NCI-H2227 (cell line): ENCODE measurements around the gene RNASE8.

Experiments
- DNase-seq: peaks from one replicate; lab custom pipeline; 2025; ENCODE audit not compliant: unreplicated experiment; lab: John Stamatoyannopoulos, UW

Gene RNASE8

GRCh38 chr14:21050597-21050996, 7.0 kb upstream of the RNASE8 start:
- no peak for DNase-seq

DNA sequence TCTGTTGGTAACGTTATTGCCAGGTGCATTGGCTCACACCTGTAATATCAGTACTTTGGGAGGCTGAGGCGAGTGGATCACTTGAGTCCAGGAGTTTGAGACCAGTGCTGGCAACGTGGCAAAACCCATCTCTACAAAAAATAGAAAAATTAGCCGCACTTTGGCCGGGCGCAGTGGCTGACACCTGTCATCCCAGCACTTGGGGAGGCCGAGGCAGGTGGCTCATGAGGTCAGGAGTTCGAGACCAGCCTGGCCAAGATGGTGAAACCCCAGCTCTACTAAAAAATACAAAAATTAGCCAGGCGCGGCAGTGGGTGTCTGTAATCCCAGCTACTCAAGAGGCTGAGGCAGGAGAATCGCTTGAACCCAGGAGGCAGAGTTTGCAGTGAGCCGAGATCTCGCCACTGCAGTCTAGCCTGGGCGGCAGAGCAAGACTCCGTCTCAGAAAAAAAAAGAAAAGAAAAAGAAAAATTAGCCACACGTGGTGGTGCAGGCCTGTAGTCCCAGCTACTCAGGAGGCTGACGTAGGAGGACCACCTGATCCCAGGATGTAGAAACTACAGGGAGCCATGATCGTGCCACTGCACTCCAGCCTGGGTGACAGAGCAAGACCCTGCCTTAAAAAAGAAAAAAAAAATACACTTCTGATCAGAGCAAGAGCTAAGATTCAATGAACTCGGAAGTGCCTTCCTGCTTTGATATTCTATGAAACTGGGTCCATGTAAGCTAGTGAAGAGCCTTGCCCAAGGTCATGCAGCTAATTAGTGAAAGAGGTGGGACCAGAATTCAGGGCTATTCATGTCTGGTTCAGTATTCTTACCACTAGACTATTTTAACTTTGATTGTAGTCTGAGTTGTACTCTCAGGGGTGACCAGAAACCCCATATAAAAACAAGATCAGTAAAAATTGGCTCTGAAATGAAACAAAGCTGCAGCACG, 4.2 kb upstream of the RNASE8 start:
- DNase-seq: no peak

DNA sequence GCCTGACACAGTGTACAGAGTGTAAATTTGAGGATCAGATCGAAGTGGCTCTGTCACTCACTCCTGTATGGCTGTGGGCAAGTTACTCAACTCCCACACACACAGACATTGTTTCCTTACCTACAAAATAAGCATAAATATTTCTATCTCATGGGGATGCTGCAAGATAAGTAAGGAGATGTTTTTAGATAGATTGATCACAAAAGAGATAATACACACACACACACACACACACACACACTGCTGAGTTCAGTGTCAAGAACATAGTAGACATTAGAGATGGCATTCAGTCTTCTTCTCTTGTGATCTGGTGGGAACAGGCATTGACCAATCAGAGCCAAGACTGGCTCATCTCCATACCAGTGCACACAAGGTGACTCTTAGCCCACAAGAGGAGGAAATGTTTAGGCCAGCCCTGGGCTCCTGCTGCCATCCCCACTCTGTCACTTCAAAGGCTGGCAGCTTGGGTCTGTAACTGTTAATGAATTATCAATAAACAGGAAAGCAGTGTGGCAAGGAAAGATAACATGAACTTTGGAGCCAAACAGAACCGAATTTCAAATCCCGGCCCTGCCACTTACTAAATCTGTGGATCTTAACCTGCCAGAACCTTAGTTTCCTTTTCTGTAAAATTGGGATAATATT, 3.4 kb upstream of the RNASE8 start:
- DNase-seq: no peak

DNA sequence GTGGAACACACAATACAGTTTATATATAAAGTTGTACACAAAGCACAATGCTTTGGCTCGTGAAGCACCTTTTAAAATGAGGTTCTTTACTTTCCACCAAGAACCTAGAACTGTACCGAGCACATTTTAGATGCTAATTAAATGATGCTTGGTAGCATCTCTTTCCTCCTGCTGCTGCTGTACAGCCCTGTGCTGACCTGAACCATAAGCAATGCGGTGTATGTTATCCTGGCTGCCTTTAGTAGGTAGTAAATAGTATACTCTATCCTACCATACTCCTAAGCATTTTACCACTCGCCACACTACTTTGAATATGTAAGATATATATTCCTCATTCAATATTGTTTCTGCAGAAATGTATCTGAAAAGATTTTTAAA, 2.9 kb upstream of the RNASE8 start:
- no peak for DNase-seq

DNA sequence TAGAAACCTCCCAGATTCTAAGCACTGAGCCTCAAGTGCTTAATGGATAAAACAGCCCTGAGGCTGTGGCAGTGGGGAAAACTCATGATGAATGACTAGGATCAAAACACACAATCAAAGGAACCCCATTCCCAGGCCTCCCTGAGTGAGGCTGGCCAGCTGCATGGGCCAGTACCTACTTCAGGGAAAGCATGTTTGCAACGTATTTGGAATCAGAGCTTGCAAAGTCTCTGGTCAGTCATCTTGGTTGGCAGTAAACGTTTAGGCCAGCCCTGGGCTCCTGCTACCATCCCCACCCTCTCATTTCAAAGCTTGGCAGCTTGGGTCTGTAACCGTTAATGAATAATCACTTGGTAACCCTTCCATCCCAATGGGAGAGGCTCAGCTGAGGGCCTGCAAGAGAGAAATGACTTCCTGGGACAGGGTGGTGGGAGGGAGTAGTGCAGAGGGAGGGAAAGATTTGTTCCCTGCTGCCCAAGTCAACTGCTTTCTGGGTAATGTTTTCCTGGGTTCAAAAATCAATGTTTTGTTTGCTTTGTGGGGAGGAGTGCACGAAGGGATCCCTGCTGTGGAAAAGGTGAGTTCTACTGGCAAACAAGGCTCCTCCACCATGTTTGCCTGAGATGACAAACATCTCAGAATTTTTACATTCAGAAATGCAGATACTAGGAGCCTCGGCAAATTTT, 2.0 kb upstream of the RNASE8 start:
- DNase-seq: no peak

GRCh38 chr14:21056520-21057163, 980 bp upstream of the RNASE8 start:
- DNase-seq: no peak

DNA sequence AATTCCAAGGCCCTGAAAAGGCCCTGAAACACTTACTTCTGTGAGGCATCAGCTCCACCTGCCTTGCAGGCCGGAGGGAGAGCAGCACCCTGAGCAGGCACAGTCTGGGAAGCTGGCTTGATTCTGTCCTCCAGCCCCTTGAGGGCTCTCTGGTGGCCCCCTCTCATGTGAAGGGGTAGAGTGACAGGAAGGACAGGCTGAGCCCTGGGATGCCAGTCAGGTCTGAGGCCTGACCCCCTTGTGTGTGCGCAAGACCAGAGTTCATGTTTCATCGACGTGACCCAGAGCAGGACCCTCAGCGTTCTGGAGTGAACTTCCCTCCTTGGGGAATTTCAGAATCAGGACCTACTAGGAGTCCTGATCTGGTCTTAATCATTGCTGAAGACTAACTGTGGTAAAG, 1.3 kb downstream of the RNASE8 start:
- DNase-seq: no peak

GRCh38 chr14:21059842-21060613, 2.4 kb downstream of the RNASE8 start:
- DNase-seq: no peak

- DNase-seq: no peak
Observed at GRCh38 chr14:21060614-21061346, 3.2 kb downstream of the RNASE8 start.

DNA sequence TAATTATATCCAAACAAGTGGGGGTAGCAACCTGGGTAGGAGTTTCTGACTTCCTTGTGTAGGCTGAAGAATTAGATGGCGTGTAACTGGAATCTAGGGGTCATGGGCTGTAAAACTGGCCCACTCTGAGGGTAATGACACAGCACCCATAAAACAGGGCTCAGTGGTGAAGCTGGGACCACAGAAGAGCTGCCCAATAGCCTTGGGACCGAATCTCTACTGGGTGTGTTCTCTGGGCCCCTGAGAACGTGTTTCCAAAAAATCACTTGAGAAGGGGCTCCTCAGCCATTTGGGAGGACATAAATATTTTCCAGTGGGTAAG, 3.7 kb downstream of the RNASE8 start:
- no peak for DNase-seq

DNA sequence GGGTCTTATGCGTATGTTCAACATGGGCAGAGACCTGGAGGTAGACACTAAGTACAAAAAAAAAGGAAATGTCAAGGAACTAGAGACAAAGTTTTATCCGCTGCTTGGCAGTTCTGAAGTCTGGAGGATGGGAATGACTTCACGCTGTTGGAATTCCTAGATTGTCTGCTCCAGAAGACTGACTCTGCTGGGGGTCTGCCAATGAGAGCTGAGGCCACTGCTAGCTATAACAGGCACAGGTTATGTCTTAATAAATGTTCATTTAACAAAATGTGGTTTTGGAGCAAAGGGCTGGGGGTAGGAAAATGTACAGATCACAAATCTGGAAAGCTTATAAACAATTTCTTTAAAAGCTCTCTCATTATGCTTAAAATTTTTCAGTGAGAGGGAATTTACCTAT, 5.9 kb downstream of the RNASE8 start:
- DNase-seq: no peak

DNA sequence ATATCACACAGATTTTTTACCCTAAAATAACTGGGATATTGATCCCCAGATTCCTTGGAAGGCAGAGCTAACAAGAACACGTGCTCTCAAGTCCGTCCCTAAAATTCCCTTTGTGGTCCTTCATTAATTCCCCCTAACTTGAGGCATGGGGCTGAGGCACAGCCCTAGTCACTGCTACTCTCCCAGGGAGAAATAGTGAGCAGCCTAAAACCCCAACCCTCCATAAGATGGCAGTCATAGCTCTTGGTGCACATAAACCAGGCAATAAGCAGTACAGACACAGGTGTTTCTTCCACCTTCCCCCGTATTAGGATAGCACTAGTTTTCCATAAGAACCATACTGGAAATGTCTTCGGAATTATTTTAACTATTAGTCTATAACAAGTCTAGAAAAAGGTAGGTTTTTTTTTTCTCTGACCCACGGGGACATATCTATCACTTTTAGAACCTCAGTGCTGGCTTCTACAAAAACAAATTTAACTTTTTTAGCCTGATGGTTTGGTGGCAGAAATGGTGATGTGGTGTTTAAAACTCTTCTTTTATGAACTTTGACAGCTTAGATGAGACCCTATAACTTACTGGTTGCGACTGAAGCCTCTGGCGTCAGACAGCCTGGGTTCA, 9.4 kb downstream of the RNASE8 start:
- peak; percentile 12 for DNase-seq

DNA sequence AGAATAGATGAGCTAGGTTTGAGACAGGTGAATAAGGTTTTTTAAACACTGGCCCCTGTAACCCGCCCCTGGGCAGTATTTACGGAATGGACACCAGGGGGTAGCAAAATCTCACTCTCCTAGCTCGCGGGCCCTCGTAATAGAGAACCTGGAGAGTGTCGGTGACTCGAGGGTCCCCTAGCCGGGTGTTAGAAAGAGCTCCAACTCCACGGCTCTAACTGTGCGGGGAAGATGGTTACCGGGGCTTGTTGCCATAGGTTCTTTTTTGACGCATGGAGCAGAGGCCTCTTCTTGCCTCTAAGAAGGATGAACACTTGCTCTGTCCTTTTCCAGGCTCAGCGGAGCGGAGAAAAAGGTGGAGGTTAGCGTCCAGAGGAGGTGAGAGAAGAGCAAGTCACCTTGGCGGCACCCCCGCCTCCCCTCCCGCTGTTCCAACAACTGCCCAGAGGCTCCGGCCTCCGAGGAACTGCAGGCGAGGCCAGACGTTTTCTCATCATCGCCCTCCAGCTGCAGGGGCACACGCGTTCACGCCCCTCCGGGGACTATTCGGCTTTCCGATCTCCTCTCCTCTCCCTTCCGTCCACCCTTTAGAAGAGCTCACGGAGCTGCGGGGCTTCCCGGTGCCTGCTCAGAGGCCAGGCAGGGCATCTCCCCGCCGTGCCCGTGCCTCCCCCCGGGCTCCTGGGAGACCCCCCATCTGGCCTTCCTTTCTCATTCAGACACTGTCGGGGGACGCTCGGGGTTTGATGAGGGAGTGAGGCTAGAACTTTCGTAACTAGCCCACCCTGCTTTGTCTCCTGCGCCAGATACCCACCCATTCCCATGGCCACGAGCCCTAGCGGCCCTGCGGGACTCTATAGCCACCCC, 11.1 kb downstream of the RNASE8 start:
- peak; percentile 75 for DNase-seq

GRCh38 chr14:21069388-21070082, 11.9 kb downstream of the RNASE8 start:
- peak; percentile 83 for DNase-seq

DNA sequence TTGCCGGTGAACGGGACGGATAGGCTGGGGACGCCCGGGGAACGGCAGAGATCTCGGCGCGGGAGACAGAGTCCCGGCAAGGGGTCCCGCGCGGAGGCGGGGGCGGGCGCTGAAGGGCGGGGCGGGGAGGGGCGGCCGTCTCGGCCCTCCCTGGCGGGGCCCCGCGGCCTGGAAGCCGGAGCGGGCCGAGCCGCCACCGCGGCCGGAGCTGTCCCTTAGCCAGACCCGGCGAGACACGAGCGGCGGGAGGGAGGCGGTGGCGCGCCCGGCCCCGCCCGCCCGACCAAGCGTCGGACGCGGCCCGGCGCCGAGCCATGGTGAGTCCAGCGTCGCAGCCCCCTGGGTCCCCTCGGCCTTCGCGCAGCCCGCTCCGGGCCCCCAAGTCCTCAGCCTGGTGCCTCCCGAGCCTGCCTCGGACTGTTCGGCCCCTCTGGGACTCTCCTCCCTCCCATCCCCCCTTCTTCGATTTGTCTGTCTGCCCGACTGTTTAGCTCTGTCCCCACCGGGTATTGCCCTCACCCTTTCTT, 12.5 kb downstream of the RNASE8 start, which contains the start of gene ARHGEF40:
Gene ARHGEF40 (plus strand): TSS at position 222 of the 527 bp plus-strand sequence. CDS start 93 bp downstream, at position 315.
- DNase-seq: peak; percentile 83

- DNase-seq: peak; percentile 67
Observed at GRCh38 chr14:21070610-21071224, 13.1 kb downstream of the RNASE8 start.
